Cardiac muscle cell (in vitro differentiated cells and primary cell): ENCODE data around the gene KIF12. TPM values are rescaled to one million over a fixed set of nuclear protein-coding genes. Genes with fewer than 3 reads are reported as not detected.

ENCODE experiments used
- DNase-seq, 2 donors: peaks; one replicate each; pipeline versions ENCODE4 v3.0.0 to v3.0.0-alpha.2; 2010 to 2017; ENCODE audit warnings: low read depth in 1 of 2, low spot score in 1 of 2
- H3K27ac ChIP-seq: fragments of 200-600 bp; sonication (generic); 2 replicates; pipeline ENCODE4 v1.5.1; 2016
- H3K27me3 ChIP-seq: fragments of 200-600 bp; sonication (generic); 2 replicates; pipeline ENCODE4 v1.6.0; 2016; ENCODE audit warnings: control low read depth
- H3K36me3 ChIP-seq: fragments of 200-600 bp; sonication (generic); 2 replicates; pipeline ENCODE4 v1.5.1; 2016; ENCODE audit warnings: control low read depth
- H3K4me1 ChIP-seq: fragments of 200-600 bp; sonication (generic); 2 replicates; pipeline ENCODE4 v1.8.1; 2017; ENCODE audit warnings: low read depth, mild to moderate bottlenecking, mixed run types
- H3K4me3 ChIP-seq: fragments of 200-600 bp; sonication (generic); 2 replicates; pipeline ENCODE4 v1.5.1; 2016; ENCODE audit warnings: mild to moderate bottlenecking
- H3K9me3 ChIP-seq: fragments of 200-600 bp; sonication (generic); 2 replicates; pipeline ENCODE4 v1.5.1; 2017; ENCODE audit warnings: low read depth, mild to moderate bottlenecking, control low read depth
- polyA plus RNA-seq: library from polyadenylated mRNA; unstranded; fragments of >200 nt; fragmentation: Nextera tagmentation; extraction: Ambion mirVana; gene quantifications from 2 replicates; pipeline ENCODE4 v1.2.1, GENCODE V29; 2016
- total RNA-seq: library from RNA; depleted of rRNA; stranded (reverse); fragments of >200 nt; gene quantifications from 2 replicates; pipeline ENCODE4 v1.2.3, GENCODE V29; 2016
- TF ChIP-seq, protein P1 (sequence below): IDR thresholded peaks from 2 replicates; pipeline ENCODE4 v1.5.1; 2012; ENCODE audit warnings: low read depth, mild to moderate bottlenecking, low read length

The KIF12 gene
- total and polyA plus RNA-seq, 2 experiments from 2014 or later, result 0.64 to 1.1 TPM

DNA sequence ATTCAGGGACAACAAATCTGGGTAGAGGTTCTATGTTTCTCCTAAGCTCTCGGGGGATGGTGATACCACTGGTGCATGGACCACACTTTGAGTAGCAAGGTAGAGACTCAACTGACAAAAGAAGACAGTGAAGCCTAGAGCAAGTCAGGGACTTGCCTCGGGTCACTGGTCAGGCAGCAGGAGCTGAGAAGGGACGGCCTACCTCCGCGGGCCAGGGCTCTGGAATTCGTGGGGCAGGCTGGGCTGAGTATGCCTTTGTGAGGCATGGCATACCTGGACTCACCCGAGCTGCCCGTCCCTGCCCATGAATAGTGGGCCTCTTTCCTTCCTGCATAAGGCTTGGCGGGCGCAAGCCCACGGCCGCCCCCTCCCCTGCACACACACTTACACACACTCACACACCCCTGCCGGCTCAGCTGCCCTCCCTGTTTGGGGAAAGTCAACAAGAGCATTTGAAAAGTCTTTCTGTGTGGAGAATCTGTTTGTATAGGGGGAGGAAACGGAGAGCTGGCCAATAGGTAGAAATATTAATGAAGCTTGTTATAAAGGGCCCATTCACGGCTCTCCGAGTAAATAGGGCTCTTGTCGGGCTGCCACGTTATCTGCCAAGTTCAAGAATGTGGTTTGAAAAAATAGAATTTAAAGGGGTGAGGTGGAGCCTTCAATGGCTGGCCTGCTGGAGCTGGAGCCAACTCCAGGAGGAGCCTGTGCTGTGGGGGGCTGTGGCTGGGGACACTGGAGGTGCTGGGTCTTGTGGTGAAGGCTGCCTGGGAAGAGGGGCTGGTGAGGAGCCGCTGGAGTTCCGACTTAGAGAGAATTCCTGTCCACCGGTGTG lies 19.1 kb upstream of the KIF12 start:
- no peak overlapping the region for H3K4me3 ChIP-seq
- H3K27me3 ChIP-seq, result no peaks in the 10 kb centered on the region
- no peaks in the 10 kb centered on the region for H3K9me3 ChIP-seq
- peaks cover 19% of the 10 kb centered on the region for H3K4me1 ChIP-seq
- DNase-seq, result no peak
- H3K36me3 ChIP-seq, result no peaks in the 10 kb centered on the region
- peak overlapping the region; percentile 29 for H3K27ac ChIP-seq
- TF ChIP-seq, protein P1, sequence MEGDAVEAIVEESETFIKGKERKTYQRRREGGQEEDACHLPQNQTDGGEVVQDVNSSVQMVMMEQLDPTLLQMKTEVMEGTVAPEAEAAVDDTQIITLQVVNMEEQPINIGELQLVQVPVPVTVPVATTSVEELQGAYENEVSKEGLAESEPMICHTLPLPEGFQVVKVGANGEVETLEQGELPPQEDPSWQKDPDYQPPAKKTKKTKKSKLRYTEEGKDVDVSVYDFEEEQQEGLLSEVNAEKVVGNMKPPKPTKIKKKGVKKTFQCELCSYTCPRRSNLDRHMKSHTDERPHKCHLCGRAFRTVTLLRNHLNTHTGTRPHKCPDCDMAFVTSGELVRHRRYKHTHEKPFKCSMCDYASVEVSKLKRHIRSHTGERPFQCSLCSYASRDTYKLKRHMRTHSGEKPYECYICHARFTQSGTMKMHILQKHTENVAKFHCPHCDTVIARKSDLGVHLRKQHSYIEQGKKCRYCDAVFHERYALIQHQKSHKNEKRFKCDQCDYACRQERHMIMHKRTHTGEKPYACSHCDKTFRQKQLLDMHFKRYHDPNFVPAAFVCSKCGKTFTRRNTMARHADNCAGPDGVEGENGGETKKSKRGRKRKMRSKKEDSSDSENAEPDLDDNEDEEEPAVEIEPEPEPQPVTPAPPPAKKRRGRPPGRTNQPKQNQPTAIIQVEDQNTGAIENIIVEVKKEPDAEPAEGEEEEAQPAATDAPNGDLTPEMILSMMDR, result no peak

DNA sequence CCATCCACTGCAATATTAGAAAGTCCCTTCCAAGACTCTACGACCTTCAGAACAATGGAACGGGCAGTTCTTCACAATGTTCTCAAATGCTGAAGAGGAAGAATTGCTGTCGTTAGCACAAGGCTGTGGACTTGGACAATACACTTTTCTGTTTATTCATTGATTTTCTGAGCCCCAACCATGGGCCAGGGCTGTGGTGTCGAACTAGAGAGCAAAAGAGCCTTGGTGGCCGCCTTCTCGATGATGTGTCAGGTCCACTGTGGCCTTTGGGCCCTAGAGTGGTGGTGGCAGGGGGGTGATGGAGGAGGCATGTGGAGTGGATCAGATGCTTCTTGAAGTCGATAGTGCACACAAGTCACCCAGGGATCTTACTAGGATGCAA lies 18.5 kb upstream of the KIF12 start:
- no peaks in the 10 kb centered on the region for H3K9me3 ChIP-seq
- no peaks in the 10 kb centered on the region for H3K27me3 ChIP-seq
- no peaks in the 10 kb centered on the region for H3K36me3 ChIP-seq
- TF ChIP-seq, protein P1, result no peak
- no peak overlapping the region for H3K27ac ChIP-seq
- H3K4me1 ChIP-seq, result peaks cover 19% of the 10 kb centered on the region
- no peak for DNase-seq
- H3K4me3 ChIP-seq, result no peak overlapping the region

DNA sequence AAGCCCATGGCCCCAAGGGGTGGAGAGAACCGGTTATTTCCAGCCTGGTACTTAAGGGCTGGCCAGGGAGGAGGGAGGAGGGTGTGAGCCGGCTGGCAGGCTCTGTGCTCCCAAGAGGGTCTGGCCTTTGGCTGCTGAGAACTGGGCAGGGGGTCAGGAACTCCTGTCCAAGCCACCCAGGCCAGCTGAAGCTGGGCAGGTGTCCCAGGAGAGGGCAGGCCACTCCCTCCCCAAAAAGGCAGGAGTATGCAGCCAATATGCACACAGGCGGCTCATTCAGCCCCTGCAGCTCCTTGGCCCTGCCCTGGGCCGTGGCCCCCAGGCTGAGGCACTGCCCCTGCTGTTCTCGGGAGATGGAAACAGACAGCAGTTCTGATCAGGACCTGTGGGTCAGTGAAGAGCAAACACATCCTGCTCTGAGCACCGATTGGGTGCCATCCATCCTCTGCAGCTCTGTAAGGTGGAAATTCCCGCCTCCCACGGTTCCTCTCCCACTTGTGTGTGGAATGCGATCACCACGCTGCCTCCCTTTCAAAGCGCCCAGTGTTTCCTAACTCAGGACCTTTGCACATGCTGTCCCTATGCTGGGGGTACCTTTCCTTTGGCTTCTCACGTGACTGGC lies 17.1 kb upstream of the KIF12 start:
- no peak for DNase-seq
- no peak overlapping the region for H3K4me3 ChIP-seq
- no peak overlapping the region for H3K27ac ChIP-seq
- H3K9me3 ChIP-seq, result no peaks in the 10 kb centered on the region
- H3K4me1 ChIP-seq, result peaks cover 19% of the 10 kb centered on the region
- TF ChIP-seq, protein P1, result no peak
- no peaks in the 10 kb centered on the region for H3K36me3 ChIP-seq
- H3K27me3 ChIP-seq, result no peaks in the 10 kb centered on the region

DNA sequence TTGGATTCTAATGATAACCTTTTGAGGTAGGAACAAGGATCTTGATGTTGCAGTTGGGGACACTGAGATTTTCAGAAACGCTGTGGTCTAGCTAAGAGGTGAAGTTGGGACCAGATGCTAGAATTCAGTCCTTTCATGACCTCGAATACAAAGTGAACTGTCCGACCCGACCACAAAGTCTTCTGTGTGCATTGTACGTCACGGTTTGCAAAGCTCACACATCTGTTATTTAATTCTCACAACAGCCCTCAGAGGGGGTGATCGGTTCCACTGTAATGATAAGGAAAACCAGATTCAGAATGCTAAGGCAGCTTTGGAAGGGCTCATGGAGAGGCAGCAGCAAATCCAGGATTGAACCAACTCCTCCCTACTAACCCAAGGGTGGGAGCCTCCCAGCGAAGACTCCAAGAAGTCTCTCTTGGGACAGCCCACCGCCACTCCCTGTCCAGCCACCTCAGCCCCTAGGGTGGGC lies 16.6 kb upstream of the KIF12 start:
- no peak overlapping the region for H3K27ac ChIP-seq
- no peaks in the 10 kb centered on the region for H3K9me3 ChIP-seq
- H3K4me3 ChIP-seq, result no peak overlapping the region
- DNase-seq, result no peak
- no peaks in the 10 kb centered on the region for H3K36me3 ChIP-seq
- H3K27me3 ChIP-seq, result no peaks in the 10 kb centered on the region
- peaks cover 19% of the 10 kb centered on the region for H3K4me1 ChIP-seq
- TF ChIP-seq, protein P1, result no peak

DNA sequence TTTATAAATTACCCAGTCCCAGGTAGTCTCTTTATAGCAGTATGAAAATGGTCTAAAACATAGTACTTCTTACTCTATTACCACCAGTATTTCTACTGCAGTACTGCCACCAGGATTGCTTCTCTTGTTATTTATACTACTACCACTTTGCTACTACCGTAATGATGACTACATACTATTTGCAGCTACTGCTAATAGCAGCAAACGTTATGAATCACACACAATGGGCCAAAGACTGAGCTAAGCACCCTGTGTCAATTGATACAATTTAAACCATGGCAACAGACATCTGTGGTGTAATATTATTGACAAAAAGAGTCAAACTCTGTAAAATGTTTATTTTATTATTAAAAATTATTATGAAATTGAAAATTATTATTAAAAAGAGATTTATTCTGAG lies 15.3 kb upstream of the KIF12 start:
- H3K9me3 ChIP-seq, result no peaks in the 10 kb centered on the region
- no peak overlapping the region for H3K4me3 ChIP-seq
- peaks cover 19% of the 10 kb centered on the region for H3K4me1 ChIP-seq
- H3K27ac ChIP-seq, result no peak overlapping the region
- TF ChIP-seq, protein P1, result no peak
- H3K36me3 ChIP-seq, result no peaks in the 10 kb centered on the region
- H3K27me3 ChIP-seq, result no peaks in the 10 kb centered on the region
- no peak for DNase-seq
